ENCODE measurements around the gene GZMH. TPM values are rescaled to one million over a fixed set of nuclear protein-coding genes. Genes with fewer than 3 reads are reported as not detected.
A peak's percentile ranks its signal among the peaks of the same experiment; 100 is the strongest.
"Not testable (repeated sequence)": the region's sequence is repeated elsewhere in the genome, so short reads cannot be mapped to it uniquely, and the experiment has no call there.

GZMH gene
- total RNA-seq, 1 donor from 2014 or later = 7.5 TPM

DNA sequence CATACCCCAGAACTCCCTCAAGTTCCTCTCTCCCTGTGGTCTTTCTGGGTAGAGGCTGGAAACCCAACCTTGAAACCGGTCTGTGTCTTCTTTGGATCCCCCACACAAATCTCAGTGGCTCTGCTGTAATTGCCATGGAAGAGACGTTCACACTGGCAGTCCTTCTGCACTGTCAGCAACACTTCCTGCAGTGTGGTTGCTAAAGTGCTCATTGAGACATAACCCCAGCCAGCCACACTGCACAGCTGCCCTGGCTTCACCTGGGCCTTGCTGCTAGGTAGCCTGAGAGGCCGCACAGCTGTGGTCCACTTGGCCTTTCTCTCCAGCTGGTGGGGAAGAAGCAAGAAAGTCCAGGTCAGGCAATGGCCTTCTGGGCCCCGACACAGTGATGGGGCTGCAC is 2.4 kb downstream of the GZMH start:
- no peak overlapping the region for H3K4me3 ChIP-seq
- no peaks in the 10 kb centered on the region for H3K9me3 ChIP-seq
- no peaks in the 10 kb centered on the region for H3K4me1 ChIP-seq
- no peaks in the 10 kb centered on the region for H3K36me3 ChIP-seq
- DNase-seq = no peak
- H3K27me3 ChIP-seq (ENCODE audit: low read depth) = no peaks in the 10 kb centered on the region
- TF ChIP-seq, protein P1, sequence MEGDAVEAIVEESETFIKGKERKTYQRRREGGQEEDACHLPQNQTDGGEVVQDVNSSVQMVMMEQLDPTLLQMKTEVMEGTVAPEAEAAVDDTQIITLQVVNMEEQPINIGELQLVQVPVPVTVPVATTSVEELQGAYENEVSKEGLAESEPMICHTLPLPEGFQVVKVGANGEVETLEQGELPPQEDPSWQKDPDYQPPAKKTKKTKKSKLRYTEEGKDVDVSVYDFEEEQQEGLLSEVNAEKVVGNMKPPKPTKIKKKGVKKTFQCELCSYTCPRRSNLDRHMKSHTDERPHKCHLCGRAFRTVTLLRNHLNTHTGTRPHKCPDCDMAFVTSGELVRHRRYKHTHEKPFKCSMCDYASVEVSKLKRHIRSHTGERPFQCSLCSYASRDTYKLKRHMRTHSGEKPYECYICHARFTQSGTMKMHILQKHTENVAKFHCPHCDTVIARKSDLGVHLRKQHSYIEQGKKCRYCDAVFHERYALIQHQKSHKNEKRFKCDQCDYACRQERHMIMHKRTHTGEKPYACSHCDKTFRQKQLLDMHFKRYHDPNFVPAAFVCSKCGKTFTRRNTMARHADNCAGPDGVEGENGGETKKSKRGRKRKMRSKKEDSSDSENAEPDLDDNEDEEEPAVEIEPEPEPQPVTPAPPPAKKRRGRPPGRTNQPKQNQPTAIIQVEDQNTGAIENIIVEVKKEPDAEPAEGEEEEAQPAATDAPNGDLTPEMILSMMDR (IDR thresholded peaks at IDR 0.05) = no peak
- intact Hi-C loops (cut with DNase I) = no loop called here
- ATAC-seq = peak in 1 of 2 donors; percentile 36
- no peak overlapping the region for H3K27ac ChIP-seq

DNA sequence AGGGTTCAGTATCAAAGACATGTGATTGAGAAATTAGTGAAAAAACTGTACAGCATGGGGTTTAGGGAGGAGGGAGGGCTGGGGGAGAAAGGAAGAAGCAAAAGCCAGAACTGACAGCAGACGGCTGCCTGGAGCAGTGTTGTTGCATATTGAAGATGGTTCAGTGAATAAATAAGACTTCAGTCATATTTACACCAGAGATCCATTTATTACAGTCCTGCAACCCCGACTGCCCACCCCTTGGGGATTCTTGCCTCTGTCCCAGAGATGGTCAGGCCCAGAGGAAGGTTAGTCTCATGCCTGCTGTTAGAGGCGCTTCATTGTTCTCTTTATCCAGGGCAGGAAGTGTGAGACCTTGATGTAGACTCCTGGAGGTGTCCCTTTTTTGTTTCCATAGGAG is 3.2 kb downstream of the GZMH start:
- Histone ChIP-seq H3K36me3 (no peaks in the 10 kb centered on the region), H3K9me3 (no peaks in the 10 kb centered on the region), H3K4me3 (no peak overlapping the region), H3K27me3 (ENCODE audit: low read depth) (no peaks in the 10 kb centered on the region), H3K27ac (no peak overlapping the region), H3K4me1 (no peaks in the 10 kb centered on the region)
- TF ChIP-seq, protein P1 (IDR thresholded peaks at IDR 0.05) = no peak
- DNase-seq (no peak), ATAC-seq (no peak)
- intact Hi-C loops (cut with DNase I) = no loop called here

DNA sequence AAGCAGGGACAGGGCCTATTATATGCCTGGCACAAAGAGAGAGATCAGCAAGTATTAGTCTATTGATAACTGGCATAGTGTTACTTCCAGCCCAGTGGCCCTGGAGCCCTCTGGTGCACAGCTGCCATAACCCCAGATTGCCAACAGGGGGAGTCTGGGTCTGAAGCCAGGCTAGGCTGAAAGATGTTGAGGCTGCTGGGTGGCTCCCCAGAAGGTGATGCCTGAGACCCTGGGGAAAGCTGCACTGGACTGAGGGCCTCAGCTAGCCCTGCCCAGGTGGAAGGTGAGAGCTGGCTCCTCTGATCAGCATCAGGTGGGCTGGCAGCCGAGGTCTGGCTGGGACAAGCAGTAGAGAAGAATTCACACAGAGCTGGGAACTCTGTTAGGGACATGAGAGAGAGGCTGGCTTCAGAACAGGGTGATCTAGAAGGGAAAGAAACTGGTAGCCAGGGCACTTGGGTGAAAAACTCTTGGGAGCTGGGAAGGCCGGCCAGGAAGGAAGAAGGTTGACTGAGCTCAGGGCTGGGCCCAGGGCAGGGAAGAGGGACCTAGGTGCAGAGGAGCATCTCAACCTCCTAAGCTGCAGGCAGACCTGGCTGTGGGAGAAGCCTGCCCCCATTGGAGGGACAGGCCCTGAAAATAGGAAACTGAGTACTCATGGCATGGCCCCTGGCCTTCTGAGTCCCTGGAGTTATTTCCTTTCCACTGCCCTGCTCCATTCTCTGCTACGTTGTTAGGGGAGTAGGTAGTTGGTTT is 3.9 kb downstream of the GZMH start:
- intact Hi-C loops (cut with DNase I) = no loop called here
- TF ChIP-seq, protein P1 (IDR thresholded peaks at IDR 0.05) = peak; percentile 79
- Histone ChIP-seq H3K27ac (peak overlapping the region; percentile 6), H3K9me3 (no peaks in the 10 kb centered on the region), H3K4me1 (no peaks in the 10 kb centered on the region), H3K36me3 (no peaks in the 10 kb centered on the region), H3K4me3 (no peak overlapping the region), H3K27me3 (ENCODE audit: low read depth) (no peaks in the 10 kb centered on the region)
- DNase-seq (no peak), ATAC-seq (peak; percentile 75 to 81)

DNA sequence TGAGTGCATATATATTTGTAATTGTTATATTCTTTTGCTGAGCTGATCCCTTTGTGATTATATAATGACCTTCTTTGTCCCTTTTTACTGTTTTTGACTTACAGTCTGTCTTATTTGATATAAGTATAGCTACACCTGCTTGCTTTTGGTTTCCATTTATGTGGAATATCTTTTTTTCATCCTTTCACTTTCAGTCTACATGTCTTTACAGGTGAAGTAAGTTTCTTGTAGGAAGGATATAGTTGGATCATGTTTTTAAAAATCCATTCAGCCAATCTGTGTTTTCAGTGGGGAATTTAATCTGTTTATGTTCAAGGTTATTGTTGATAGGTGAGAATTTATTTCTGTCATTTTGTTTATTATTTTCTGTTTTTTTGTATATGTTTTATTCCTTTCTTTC is 12.1 kb downstream of the GZMH start:
- H3K4me3 ChIP-seq = no peak overlapping the region
- DNase-seq = no peak
- no peak overlapping the region for H3K27ac ChIP-seq
- ATAC-seq = no peak
- no peaks in the 10 kb centered on the region for H3K4me1 ChIP-seq
- TF ChIP-seq, protein P1 (IDR thresholded peaks at IDR 0.05) = no peak
- H3K36me3 ChIP-seq = no peaks in the 10 kb centered on the region
- intact Hi-C loops (cut with DNase I) = no loop called here
- no peaks in the 10 kb centered on the region for H3K27me3 ChIP-seq (ENCODE audit: low read depth)
- no peaks in the 10 kb centered on the region for H3K9me3 ChIP-seq

DNA sequence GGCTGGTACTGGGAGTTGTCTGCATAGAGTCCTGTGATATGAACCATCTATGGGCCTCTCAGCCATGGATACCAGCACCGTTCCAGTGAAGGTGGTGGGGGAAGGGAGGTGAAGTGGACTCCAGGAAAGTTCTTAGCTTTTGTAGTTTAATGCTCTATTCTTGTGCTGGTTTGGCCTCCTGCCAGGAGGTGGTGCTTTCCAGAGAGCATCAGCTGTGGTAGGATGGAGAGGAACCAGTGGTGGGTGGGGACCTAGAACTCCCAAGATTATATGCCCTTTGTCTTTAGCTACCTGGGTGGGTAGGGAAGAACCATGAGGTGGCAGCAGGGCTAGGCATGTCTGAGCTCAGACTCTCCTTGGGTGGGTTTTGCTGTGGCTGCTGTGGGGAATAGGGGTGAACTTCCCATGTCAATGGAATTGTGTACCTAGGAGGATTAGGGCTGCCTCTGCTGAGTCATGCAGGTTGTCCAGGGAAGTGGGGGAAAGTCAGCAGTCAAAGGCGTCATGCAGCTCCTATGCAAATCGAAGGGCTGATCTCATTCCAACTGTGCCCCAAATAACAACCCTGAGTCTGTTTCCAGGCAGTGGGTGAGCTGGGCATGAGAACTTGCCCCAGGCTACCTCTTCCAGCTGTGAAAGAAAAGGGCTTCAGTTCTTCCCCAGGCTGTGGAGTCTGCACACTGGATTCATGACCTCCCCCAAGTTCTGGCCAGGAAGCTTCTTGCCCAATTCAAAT is 14.2 kb downstream of the GZMH start:
- no peaks in the 10 kb centered on the region for H3K9me3 ChIP-seq
- TF ChIP-seq, protein P1 (IDR thresholded peaks at IDR 0.05) = no peak
- ATAC-seq (no peak), DNase-seq (no peak)
- no peaks in the 10 kb centered on the region for H3K27me3 ChIP-seq (ENCODE audit: low read depth)
- intact Hi-C loops (cut with DNase I) = no loop called here
- H3K27ac ChIP-seq = no peak overlapping the region
- H3K4me1 ChIP-seq = no peaks in the 10 kb centered on the region
- no peaks in the 10 kb centered on the region for H3K36me3 ChIP-seq
- no peak overlapping the region for H3K4me3 ChIP-seq

DNA sequence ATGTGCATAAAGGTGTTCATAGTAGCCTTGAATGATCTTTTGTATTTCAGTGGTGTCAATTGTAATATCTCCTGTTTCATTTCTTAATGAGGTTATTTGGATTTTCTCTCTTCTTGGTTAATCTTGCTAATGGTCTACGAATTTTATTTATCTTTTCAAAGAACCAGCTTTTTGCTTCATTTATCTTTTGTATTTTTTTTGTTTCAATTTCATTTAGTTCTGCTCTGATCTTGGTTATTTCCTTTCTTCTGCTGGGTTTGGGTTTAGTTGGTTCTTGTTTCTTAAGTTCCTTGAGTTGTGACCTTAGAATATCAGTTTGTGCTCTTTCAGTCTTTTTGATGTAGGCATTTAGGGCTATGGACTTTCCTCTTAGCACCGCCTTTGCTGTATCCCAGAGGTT is 18.5 kb downstream of the GZMH start:
- intact Hi-C loops (cut with DNase I); H3K4me1 ChIP-seq: not testable (repeated sequence)

DNA sequence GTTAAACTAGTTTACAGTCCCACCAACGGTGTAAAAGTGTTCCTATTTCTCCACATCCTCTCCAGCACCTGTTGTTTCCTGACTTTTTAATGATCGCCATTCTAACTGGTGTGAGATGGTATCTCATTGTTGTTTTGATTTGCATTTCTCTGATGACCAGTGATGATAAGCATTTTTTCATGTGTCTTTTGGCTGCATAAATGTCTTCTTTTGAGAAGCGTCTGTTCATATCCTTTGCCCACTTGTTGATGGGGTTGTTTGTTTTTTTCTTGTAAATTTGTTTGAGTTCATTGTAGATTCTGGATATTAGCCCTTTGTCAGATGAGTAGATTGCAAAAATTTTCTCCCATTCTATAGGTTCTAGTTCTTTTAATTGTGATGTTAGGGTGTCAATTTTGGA is 25.1 kb downstream of the GZMH start:
- H3K27ac ChIP-seq; H3K4me3 ChIP-seq; H3K36me3 ChIP-seq; intact Hi-C loops (cut with DNase I); H3K9me3 ChIP-seq; H3K27me3 ChIP-seq (ENCODE audit: low read depth); H3K4me1 ChIP-seq; DNase-seq; ATAC-seq: not testable (repeated sequence)

More for the DNA sequence above, 18.5 kb downstream of the GZMH start:
- not testable (repeated sequence) for ATAC-seq; H3K36me3 ChIP-seq; H3K27ac ChIP-seq; H3K9me3 ChIP-seq; H3K27me3 ChIP-seq (ENCODE audit: low read depth); DNase-seq; H3K4me3 ChIP-seq
